Progenitor cell of endocrine pancreas (in vitro differentiated cells): ENCODE results near the gene KLRC3. TPM values are rescaled to one million over a fixed set of nuclear protein-coding genes. Genes with fewer than 3 reads are reported as not detected.
A peak's percentile ranks its signal among the peaks of the same experiment; 100 is the strongest.
"Not testable (repeated sequence)": the region's sequence is repeated elsewhere in the genome, so short reads cannot be mapped to it uniquely, and the experiment has no call there.

Experiments
- DNase-seq: peaks from one replicate; pipeline ENCODE4 v3.0.0; 2021; ENCODE audit warnings: low spot score; ENCODE audit not compliant: unreplicated experiment
- H3K27ac Mint-ChIP-seq: 2 replicates; pipeline ENCODE4 v1.8.0; 2021; ENCODE audit warnings: mild to moderate bottlenecking, moderate library complexity, mixed read lengths
- H3K27me3 Mint-ChIP-seq: 2 replicates; pipeline ENCODE4 v1.8.0; 2021; ENCODE audit warnings: mixed read lengths
- H3K36me3 Mint-ChIP-seq: 2 replicates; pipeline ENCODE4 v1.8.0; 2022; ENCODE audit warnings: mixed read lengths; ENCODE audit not compliant: insufficient read depth
- H3K4me1 Mint-ChIP-seq: 2 replicates; pipeline ENCODE4 v1.8.0; 2021; ENCODE audit warnings: low read depth, mixed read lengths
- H3K4me3 Mint-ChIP-seq: 2 replicates; pipeline ENCODE4 v1.8.0; 2021; ENCODE audit warnings: low read depth, mild to moderate bottlenecking, moderate library complexity, mixed read lengths
- H3K9me3 Mint-ChIP-seq: 2 replicates; pipeline ENCODE4 v1.8.0; 2021; ENCODE audit warnings: low read depth, mixed read lengths
- total RNA-seq: library from RNA; stranded (reverse); gene quantifications from 2 replicates; pipeline ENCODE4 v1.2.1, GENCODE V29; 2021
- TF ChIP-seq, protein P1 (sequence below): fragments of 200-600 bp; sonication (generic); IDR thresholded peaks from one replicate; pipeline ENCODE4 v1.5.0; 2021; ENCODE audit warnings: antibody characterized with exemption, mild to moderate bottlenecking; ENCODE audit not compliant: unreplicated experiment

KLRC3 gene
- total RNA-seq, 1 donor from 2014 or later: not detected

DNA sequence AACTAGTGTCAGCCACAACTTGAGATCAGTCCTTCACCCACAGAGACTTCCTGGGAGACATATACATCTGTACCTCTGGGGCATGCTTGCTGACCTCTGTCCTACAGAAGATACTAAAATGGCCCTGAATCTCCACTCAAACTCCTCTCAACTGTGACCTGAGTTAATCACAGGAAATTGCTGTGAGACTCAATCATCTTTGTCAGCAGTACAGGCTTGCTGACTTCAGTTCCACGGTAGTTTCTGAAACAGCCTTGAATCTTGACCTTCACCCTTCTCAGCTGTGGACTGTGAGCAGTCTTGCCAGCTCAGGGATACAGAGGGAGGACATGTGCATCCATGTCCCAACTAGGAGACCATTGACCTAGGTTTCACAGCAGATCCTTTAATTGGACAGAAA is 34.1 kb upstream of the KLRC3 start:
- Mint-ChIP-seq H3K4me1 (no peaks in the 10 kb centered on the region), H3K36me3 (no peaks in the 10 kb centered on the region), H3K4me3 (no peak overlapping the region), H3K27me3 (no peaks in the 10 kb centered on the region), H3K9me3 (peaks cover 26% of the 10 kb centered on the region), H3K27ac (no peak overlapping the region)
- no peak for DNase-seq
- TF ChIP-seq, protein P1, sequence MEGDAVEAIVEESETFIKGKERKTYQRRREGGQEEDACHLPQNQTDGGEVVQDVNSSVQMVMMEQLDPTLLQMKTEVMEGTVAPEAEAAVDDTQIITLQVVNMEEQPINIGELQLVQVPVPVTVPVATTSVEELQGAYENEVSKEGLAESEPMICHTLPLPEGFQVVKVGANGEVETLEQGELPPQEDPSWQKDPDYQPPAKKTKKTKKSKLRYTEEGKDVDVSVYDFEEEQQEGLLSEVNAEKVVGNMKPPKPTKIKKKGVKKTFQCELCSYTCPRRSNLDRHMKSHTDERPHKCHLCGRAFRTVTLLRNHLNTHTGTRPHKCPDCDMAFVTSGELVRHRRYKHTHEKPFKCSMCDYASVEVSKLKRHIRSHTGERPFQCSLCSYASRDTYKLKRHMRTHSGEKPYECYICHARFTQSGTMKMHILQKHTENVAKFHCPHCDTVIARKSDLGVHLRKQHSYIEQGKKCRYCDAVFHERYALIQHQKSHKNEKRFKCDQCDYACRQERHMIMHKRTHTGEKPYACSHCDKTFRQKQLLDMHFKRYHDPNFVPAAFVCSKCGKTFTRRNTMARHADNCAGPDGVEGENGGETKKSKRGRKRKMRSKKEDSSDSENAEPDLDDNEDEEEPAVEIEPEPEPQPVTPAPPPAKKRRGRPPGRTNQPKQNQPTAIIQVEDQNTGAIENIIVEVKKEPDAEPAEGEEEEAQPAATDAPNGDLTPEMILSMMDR: no peak

DNA sequence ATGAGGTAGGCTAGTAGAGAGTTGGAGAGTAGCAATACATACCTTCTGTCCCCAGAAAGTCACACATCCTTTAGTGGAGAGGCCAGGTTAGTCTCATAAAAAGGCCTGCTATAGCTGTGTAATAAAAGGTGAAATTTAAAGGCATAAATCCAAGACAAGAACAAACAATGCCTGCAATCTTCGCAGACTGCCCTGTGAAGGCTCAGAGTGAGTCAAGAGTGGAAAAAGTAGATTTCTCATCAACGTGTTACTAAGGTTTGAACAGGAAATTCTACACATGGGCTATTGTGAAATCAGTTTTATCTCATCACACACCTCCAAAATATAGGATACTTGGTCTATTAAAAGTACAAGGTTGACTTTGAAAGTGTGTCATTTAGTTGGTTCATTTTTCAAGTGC is 32.8 kb upstream of the KLRC3 start, which contains the start of gene KLRC1:
TSS of gene KLRC1 (minus strand) at position 222 of the 400 bp plus-strand sequence. CDS start 2,221 bp downstream, outside the sequence.
- Mint-ChIP-seq H3K4me1 (no peaks in the 10 kb centered on the region), H3K27me3 (no peaks in the 10 kb centered on the region), H3K9me3 (peaks cover 18% of the 10 kb centered on the region), H3K4me3 (no peak within 1 kb of the TSS), H3K27ac (no peak within 1 kb of the TSS), H3K36me3 (no peaks in the 10 kb centered on the region)
- no peak for DNase-seq
- TF ChIP-seq, protein P1: no peak

DNA sequence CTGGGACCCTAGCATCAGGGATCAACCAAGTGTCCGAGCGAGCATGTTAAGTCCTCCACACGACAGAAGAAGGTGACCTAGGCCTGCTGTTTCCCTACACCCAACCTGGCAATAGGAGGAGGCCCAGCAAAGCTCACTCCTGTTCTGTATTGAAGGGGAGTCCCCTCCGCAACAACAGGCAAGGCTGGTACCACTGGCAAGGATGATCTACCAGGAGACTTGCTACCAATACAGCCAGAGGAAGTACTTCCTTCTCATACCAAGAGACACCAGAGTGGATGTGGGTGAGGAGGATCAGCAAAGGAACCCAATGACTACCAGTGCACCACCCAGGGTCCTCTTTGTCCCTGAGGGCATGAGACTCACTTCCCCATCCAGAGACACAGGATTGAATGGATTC is 27.8 kb upstream of the KLRC3 start:
- no peak for DNase-seq

DNA sequence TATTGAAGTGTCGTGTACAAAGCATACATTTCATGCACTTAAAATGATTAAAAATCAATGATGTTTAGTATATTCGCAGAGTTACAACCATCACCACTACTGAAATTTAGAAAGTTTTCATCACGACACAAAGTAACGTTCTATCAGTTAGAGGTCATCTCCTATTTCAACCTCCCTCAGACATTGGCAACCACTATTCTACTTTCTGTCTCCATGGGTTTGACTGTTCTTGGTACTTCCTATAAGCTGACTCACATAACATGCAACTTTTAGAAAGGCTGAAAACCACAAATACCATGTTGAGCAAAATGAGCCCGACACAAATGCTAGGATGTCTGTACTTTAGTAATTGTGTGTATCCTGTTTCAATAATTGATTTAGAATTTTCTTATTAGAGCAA is 25.7 kb upstream of the KLRC3 start:
- H3K27ac Mint-ChIP-seq, H3K4me1 Mint-ChIP-seq: not testable (repeated sequence)

More for the DNA sequence above, 27.8 kb upstream of the KLRC3 start:
- H3K4me1 Mint-ChIP-seq: no peaks in the 10 kb centered on the region
- H3K27ac Mint-ChIP-seq: peak overlapping the region; percentile 59
- no peak overlapping the region for H3K4me3 Mint-ChIP-seq
- TF ChIP-seq, protein P1: no peak
- H3K9me3 Mint-ChIP-seq: no peaks in the 10 kb centered on the region
- H3K27me3 Mint-ChIP-seq: no peaks in the 10 kb centered on the region
- H3K36me3 Mint-ChIP-seq: no peaks in the 10 kb centered on the region

DNA sequence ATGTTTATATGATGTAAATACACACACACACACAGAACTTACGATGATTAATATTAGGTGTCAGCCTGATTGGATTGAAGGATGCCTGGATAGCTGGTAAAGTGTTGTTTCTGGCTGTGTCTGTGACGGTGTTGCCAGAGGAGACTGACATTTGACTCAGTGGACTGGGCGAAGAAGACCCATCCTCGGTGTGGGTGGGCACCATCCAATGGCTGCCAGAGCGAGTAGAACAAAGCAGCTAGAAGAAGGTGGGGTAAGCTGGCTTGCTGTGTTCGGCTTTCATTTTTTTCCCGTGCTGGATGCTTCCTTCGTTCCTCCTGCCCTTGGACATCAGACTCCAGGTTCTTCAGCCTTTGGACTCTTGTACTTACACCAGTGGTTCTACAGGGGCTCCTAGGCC is 20.7 kb upstream of the KLRC3 start:
- not testable (repeated sequence) for H3K9me3 Mint-ChIP-seq, H3K4me1 Mint-ChIP-seq, H3K27me3 Mint-ChIP-seq, DNase-seq, H3K36me3 Mint-ChIP-seq, H3K4me3 Mint-ChIP-seq, H3K27ac Mint-ChIP-seq

More for the DNA sequence above, 25.7 kb upstream of the KLRC3 start:
- H3K9me3 Mint-ChIP-seq, H3K27me3 Mint-ChIP-seq, H3K4me3 Mint-ChIP-seq, H3K36me3 Mint-ChIP-seq, DNase-seq: not testable (repeated sequence)

DNA sequence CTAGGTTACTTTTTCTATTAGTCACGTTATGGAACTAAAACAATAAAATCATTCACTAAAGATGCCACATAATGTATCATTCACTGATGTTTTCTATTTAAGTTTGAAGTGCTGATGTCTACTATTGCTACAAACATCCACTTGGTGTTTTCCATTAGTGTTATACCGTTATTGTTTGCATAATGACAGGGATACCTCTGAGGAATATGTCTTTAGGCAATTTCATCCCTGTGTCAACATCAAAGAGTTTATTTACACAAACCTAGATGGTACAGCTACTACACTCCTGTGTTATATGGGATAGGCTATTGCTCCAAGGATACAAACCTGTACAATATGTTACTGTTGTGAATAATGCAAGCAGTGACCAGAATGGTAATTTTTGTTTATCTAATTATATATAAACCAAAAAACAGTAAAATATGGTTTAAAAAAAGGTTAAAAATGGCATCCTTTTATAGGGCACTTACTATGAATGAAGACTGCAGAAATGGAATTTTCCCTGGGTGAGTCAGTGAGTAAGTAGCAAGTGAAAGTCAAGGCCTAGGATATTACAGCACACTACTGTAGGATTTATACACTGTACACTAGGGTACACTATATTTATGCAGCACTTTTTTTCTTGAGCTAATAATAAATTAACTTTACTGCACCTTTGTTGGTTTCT is 19.3 kb upstream of the KLRC3 start:
- DNase-seq, H3K36me3 Mint-ChIP-seq, H3K4me3 Mint-ChIP-seq, H3K27ac Mint-ChIP-seq, H3K9me3 Mint-ChIP-seq, H3K4me1 Mint-ChIP-seq, H3K27me3 Mint-ChIP-seq: not testable (repeated sequence)

DNA sequence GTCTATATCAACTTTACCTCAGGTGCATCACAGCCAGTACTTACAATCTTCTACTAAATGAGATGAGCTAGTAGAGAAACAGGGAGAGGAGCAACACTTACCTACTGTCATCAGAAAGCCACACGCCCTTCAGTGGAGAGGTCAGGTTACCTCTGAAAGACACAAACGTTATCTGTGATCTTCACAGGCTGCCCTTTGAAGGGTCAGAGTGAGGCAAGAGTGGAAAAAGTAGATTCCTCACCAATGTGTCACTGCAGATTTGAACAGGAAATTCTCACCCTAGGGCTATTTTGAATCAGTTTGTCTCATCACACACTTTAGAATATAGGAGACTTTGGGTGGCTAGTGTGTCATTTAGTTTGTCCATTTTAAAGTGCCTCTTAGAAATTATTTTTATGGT is 17.2 kb upstream of the KLRC3 start:
- H3K27me3 Mint-ChIP-seq, H3K4me1 Mint-ChIP-seq, H3K4me3 Mint-ChIP-seq, DNase-seq, H3K36me3 Mint-ChIP-seq, H3K9me3 Mint-ChIP-seq, H3K27ac Mint-ChIP-seq: not testable (repeated sequence)

DNA sequence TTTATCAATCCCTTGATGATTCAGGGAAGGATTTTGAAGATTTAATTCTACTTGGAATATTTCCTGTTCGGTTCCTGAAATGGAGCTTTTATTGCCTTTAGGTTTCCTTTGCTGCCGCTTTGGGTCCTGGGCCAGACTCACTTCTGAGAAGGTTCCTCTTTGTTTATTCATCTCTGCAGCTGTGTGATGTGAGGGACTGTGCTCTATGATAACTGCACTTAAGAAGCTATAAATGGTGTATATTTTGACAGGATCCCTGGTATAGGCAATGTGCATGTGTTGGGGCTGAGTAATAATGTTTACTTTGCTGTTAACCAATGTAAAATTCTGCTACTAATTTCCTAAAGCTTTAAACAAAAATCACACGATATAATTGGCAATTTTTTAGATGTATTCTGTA is 15.4 kb upstream of the KLRC3 start, which contains the start of gene KLRC2:
TSS of gene KLRC2 (minus strand) at position 195 of the 400 bp plus-strand sequence. CDS start at position 171, 24 bp downstream.
- not testable (repeated sequence) for H3K27me3 Mint-ChIP-seq, H3K36me3 Mint-ChIP-seq, H3K4me3 Mint-ChIP-seq, H3K27ac Mint-ChIP-seq, H3K4me1 Mint-ChIP-seq, H3K9me3 Mint-ChIP-seq, DNase-seq

DNA sequence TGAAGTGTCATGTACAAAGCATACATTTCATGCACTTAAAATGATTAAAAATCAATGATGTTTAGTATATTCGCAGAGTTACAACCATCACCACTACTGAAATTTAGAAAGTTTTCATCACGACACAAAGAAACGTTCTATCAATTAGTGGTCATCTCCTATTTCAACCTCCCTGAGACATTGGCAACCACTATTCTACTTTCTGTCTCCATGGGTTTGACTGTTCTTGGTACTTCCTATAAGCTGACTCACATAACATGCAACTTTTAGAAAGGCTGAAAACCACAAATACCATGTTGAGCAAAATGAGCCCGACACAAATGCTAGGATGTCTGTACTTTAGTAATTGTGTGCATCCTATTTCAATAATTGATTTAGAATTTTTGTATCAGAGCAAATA is 10.2 kb upstream of the KLRC3 start:
- not testable (repeated sequence) for H3K4me3 Mint-ChIP-seq, H3K36me3 Mint-ChIP-seq, DNase-seq, H3K27me3 Mint-ChIP-seq, H3K4me1 Mint-ChIP-seq, H3K27ac Mint-ChIP-seq, H3K9me3 Mint-ChIP-seq

DNA sequence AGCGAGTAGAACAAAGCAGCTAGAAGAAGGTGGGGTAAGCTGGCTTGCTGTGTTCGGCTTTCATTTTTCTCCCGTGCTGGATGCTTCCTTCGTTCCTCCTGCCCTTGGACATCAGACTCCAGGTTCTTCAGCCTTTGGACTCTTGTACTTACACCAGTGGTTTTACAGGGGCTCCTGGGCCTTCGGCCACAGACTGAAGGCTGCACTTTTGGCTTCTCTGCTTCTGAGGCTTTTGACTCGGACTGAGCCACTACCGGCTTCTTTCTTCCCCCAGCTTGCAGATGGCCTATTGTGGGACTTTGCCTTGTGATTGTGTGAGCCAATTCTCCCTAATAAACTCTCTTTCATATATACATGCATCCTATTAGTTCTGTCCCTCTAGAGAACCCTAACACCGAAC is 5.5 kb upstream of the KLRC3 start:
- not testable (repeated sequence) for H3K36me3 Mint-ChIP-seq, H3K27me3 Mint-ChIP-seq, H3K27ac Mint-ChIP-seq, H3K4me1 Mint-ChIP-seq, H3K9me3 Mint-ChIP-seq, H3K4me3 Mint-ChIP-seq, DNase-seq
